ENCODE results near the gene CD164. TPM values are rescaled to one million over a fixed set of nuclear protein-coding genes. Genes with fewer than 3 reads are reported as not detected.
A peak's percentile ranks its signal among the peaks of the same experiment; 100 is the strongest.

The CD164 gene
- polyA plus RNA-seq, 1 donor (not counting 4 experiments of a cell fraction or from before 2014, with no cell fraction given): 244 TPM

DNA sequence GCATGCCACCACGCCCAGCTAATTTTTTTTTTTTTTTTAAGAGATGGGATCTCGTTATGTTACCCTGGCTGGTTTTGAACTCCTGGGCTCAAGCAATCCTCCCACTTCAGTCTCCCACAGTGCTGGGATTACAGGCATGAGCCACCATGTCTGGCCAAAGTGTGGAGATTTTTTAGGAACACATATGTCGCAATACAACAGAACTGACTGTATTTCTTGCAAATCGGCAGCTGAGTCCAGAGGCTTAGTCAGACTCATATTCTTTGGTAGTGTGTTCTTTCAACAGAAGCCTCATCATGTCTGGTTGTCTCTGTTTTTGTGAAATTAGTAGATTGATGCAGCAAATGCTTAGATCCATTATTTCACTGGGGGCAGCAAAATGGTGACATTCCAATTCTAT, 23.9 kb upstream of the CD164 start:
- dilution Hi-C loops (cut with MboI; ENCODE audit: extremely low pct_ligation_motif_present, low sequenced_read_pairs): no loop called here
- Histone ChIP-seq H3K27ac (ENCODE audit: control insufficient read depth, insufficient read depth, low read length) (no peak overlapping the region), H3K4me2 (ENCODE audit: control insufficient read depth, extremely low read depth, insufficient read depth, low read depth, low read length) (no peak overlapping the region), H4K20me1 (ENCODE audit: control insufficient read depth, extremely low read depth, insufficient read depth, low read length) (no peaks in the 10 kb centered on the region), H3K79me2 (ENCODE audit: control insufficient read depth, insufficient read depth, low read length) (no peaks in the 10 kb centered on the region), H3K4me1 (ENCODE audit: control insufficient read depth, extremely low read depth, insufficient read depth, low read length) (peaks cover 16% of the 10 kb centered on the region), H3K27me3 (ENCODE audit: control insufficient read depth, extremely low read depth, insufficient read depth, low read length) (no peaks in the 10 kb centered on the region), H3K9me1 (ENCODE audit: control insufficient read depth, extremely low read depth, insufficient read depth, low read length) (no peaks in the 10 kb centered on the region), H2AFZ (ENCODE audit: control insufficient read depth, low read length) (no peak overlapping the region), H3K4me3 (ENCODE audit: control insufficient read depth in 2 of 3, extremely low read depth in 1 of 3, insufficient read depth in 2 of 3, low read depth in 1 of 3, low read length in 3 of 3) (no peak overlapping the region), H3K36me3 (ENCODE audit: control insufficient read depth in 2 of 2, extremely low read depth in 1 of 2, insufficient read depth in 2 of 2, low read length in 2 of 2) (no peaks in the 10 kb centered on the region), H3K9me3 (ENCODE audit: control insufficient read depth, low read depth, low read length) (no peaks in the 10 kb centered on the region), H3K9ac (ENCODE audit: control insufficient read depth, extremely low read depth, insufficient read depth, low read length) (no peak overlapping the region)
- TF ChIP-seq CTCF (optimal IDR thresholded peaks at IDR 0.05 in 1 of 3, IDR thresholded peaks at IDR 0.05 in 1 of 3, conservative IDR thresholded peaks at IDR 0.05 in 1 of 3; ENCODE audit: extremely low read depth in 1 of 3, insufficient read depth in 2 of 3, low read length in 3 of 3) (no peak), EZH2 (IDR thresholded peaks at IDR 0.05; ENCODE audit: low read length) (no peak)
- DNase-seq (ENCODE audit: low read depth, low spot score) (no peak), FAIRE-seq (peak; percentile 26)

GRCh38 chr6:109397020-109397419, 14.8 kb upstream of the CD164 start:
- no peak overlapping the region for H3K27ac ChIP-seq (ENCODE audit: control insufficient read depth, insufficient read depth, low read length)
- H3K79me2 ChIP-seq (ENCODE audit: control insufficient read depth, insufficient read depth, low read length): no peaks in the 10 kb centered on the region
- H3K4me1 ChIP-seq (ENCODE audit: control insufficient read depth, extremely low read depth, insufficient read depth, low read length): no peaks in the 10 kb centered on the region
- no peak overlapping the region for H3K4me3 ChIP-seq (ENCODE audit: control insufficient read depth in 2 of 3, extremely low read depth in 1 of 3, insufficient read depth in 2 of 3, low read depth in 1 of 3, low read length in 3 of 3)
- H2AFZ ChIP-seq (ENCODE audit: control insufficient read depth, low read length): no peak overlapping the region
- no peaks in the 10 kb centered on the region for H3K9me3 ChIP-seq (ENCODE audit: control insufficient read depth, low read depth, low read length)
- FAIRE-seq (no peak), DNase-seq (ENCODE audit: low read depth, low spot score) (no peak)
- no peaks in the 10 kb centered on the region for H3K27me3 ChIP-seq (ENCODE audit: control insufficient read depth, extremely low read depth, insufficient read depth, low read length)
- H3K9me1 ChIP-seq (ENCODE audit: control insufficient read depth, extremely low read depth, insufficient read depth, low read length): no peaks in the 10 kb centered on the region
- no peak overlapping the region for H3K4me2 ChIP-seq (ENCODE audit: control insufficient read depth, extremely low read depth, insufficient read depth, low read depth, low read length)
- H3K36me3 ChIP-seq (ENCODE audit: control insufficient read depth in 2 of 2, extremely low read depth in 1 of 2, insufficient read depth in 2 of 2, low read length in 2 of 2): no peaks in the 10 kb centered on the region
- H4K20me1 ChIP-seq (ENCODE audit: control insufficient read depth, extremely low read depth, insufficient read depth, low read length): no peaks in the 10 kb centered on the region
- dilution Hi-C loops (cut with MboI; ENCODE audit: extremely low pct_ligation_motif_present, low sequenced_read_pairs): no loop called here
- TF ChIP-seq EZH2 (IDR thresholded peaks at IDR 0.05; ENCODE audit: low read length): no peak
- TF ChIP-seq CTCF (optimal IDR thresholded peaks at IDR 0.05 in 1 of 3, IDR thresholded peaks at IDR 0.05 in 1 of 3, conservative IDR thresholded peaks at IDR 0.05 in 1 of 3; ENCODE audit: extremely low read depth in 1 of 3, insufficient read depth in 2 of 3, low read length in 3 of 3): peak; percentile 31 to 46 (median 37)
- no peak overlapping the region for H3K9ac ChIP-seq (ENCODE audit: control insufficient read depth, extremely low read depth, insufficient read depth, low read length)

All from keratinocyte (primary cell).